PC-3 (cell line): ENCODE results near the gene TREML1.
"Not testable (repeated sequence)": the region's sequence is repeated elsewhere in the genome, so short reads cannot be mapped to it uniquely, and the experiment has no call there.

Source experiments
- CTCF ChIP-seq: fragments of 300-600 bp; sonication (generic); conservative IDR thresholded peaks from 2 replicates; pipeline ENCODE4 v1.5.1; 2017; ENCODE audit warnings: antibody characterized with exemption, low read depth, mild to moderate bottlenecking, low read length
- EZH2 ChIP-seq: fragments of 300-600 bp; sonication (generic); IDR thresholded peaks from one replicate; pipeline ENCODE4 v1.6.1; 2017; ENCODE audit warnings: antibody characterized with exemption, mild to moderate bottlenecking, low read length; ENCODE audit not compliant: unreplicated experiment

- TF ChIP-seq EZH2, CTCF: not testable (repeated sequence)
These were observed 39.1 kb downstream of the TREML1 start for GRCh38 chr6:41115027-41115426.
